Trophoblast cell (in vitro differentiated cells and primary cell): ENCODE measurements around the gene FBXO10.
"Not testable (repeated sequence)": the region's sequence is repeated elsewhere in the genome, so short reads cannot be mapped to it uniquely, and the experiment has no call there.

Experiments used
- DNase-seq, 2 donors: peaks; one replicate each; pipeline ENCODE4 v3.0.0-alpha.2; 2016
- H2AFZ ChIP-seq: 2 replicates; pipeline ENCODE4 v1.6.1; 2013; ENCODE audit warnings: low read length, moderate library complexity, mild to moderate bottlenecking; ENCODE audit not compliant: insufficient read depth, poor library complexity
- H2AK5ac ChIP-seq: 2 replicates; pipeline ENCODE4 v1.6.1; 2013; ENCODE audit warnings: mild to moderate bottlenecking, low read length
- H2BK120ac ChIP-seq: 2 replicates; pipeline ENCODE4 v1.6.1; 2013; ENCODE audit warnings: low read length, mild to moderate bottlenecking, moderate library complexity; ENCODE audit not compliant: insufficient read depth, poor library complexity
- H2BK12ac ChIP-seq: 2 replicates; pipeline ENCODE4 v1.6.1; 2013; ENCODE audit warnings: mild to moderate bottlenecking, low read length, moderate library complexity
- H2BK5ac ChIP-seq: 2 replicates; pipeline ENCODE4 v1.6.1; 2013; ENCODE audit warnings: low read length, low read depth, moderate library complexity, mild to moderate bottlenecking; ENCODE audit not compliant: poor library complexity
- H3K14ac ChIP-seq: 2 replicates; pipeline ENCODE4 v1.6.1; 2013; ENCODE audit warnings: mild to moderate bottlenecking, low read length
- H3K18ac ChIP-seq: 2 replicates; pipeline ENCODE4 v1.6.1; 2013; ENCODE audit warnings: mild to moderate bottlenecking, low read length
- H3K23ac ChIP-seq: 2 replicates; pipeline ENCODE4 v1.6.1; 2013; ENCODE audit warnings: low read length
- H3K27ac ChIP-seq: 2 replicates; pipeline ENCODE4 v1.5.1; 2013; ENCODE audit warnings: low read depth, mild to moderate bottlenecking, inconsistent platforms, low read length, moderate library complexity
- H3K27me3 ChIP-seq: 2 replicates; pipeline ENCODE4 v1.6.1; 2013; ENCODE audit warnings: inconsistent platforms, mild to moderate bottlenecking, low read length, moderate library complexity; ENCODE audit not compliant: insufficient read depth
- H3K36me3 ChIP-seq, 2 experiments: 1 replicate in 1 of 2; 2 replicates in 1 of 2; pipeline ENCODE4 v1.6.1; 2013; ENCODE audit warnings: low read length in 2 of 2, mild to moderate bottlenecking in 2 of 2, moderate library complexity in 1 of 2; ENCODE audit not compliant: insufficient read depth in 2 of 2, control insufficient read depth in 1 of 2
- H3K4ac ChIP-seq: 2 replicates; pipeline ENCODE4 v1.6.1; 2013; ENCODE audit warnings: low read depth, mild to moderate bottlenecking, low read length, moderate library complexity
- H3K4me1 ChIP-seq, 2 experiments: 1 replicate in 1 of 2; 2 replicates in 1 of 2; pipeline ENCODE4 v1.6.1; 2013; ENCODE audit warnings: low read length in 2 of 2, mild to moderate bottlenecking in 2 of 2, moderate library complexity in 1 of 2; ENCODE audit not compliant: insufficient read depth in 2 of 2, control insufficient read depth in 1 of 2
- H3K4me2 ChIP-seq: 2 replicates; pipeline ENCODE4 v1.6.1; 2013; ENCODE audit warnings: inconsistent platforms, mild to moderate bottlenecking, low read length, moderate library complexity
- H3K4me3 ChIP-seq: 2 replicates; pipeline ENCODE4 v1.5.1; 2013; ENCODE audit warnings: mild to moderate bottlenecking, low read depth, low read length, inconsistent platforms
- H3K79me1 ChIP-seq: one replicate; pipeline ENCODE4 v1.6.1; 2013; ENCODE audit warnings: low read length
- H3K79me2 ChIP-seq: 2 replicates; pipeline ENCODE4 v1.6.1; 2013; ENCODE audit warnings: low read length, mild to moderate bottlenecking; ENCODE audit not compliant: control insufficient read depth, insufficient read depth, poor library complexity
- H3K9ac ChIP-seq: 2 replicates; pipeline ENCODE4 v1.6.1; 2013; ENCODE audit warnings: mild to moderate bottlenecking, low read length
- H3K9me3 ChIP-seq: 2 replicates; pipeline ENCODE4 v1.6.1; 2013; ENCODE audit warnings: low read depth, mild to moderate bottlenecking, control low read depth, inconsistent platforms, low read length; ENCODE audit not compliant: insufficient read depth
- H4K12ac ChIP-seq: 2 replicates; pipeline ENCODE4 v1.6.1; 2013; ENCODE audit warnings: low read depth, mild to moderate bottlenecking, low read length, moderate library complexity
- H4K8ac ChIP-seq: 2 replicates; pipeline ENCODE4 v1.6.1; 2013; ENCODE audit warnings: low read depth, mild to moderate bottlenecking, low read length, moderate library complexity
- H4K91ac ChIP-seq: one replicate; pipeline ENCODE4 v1.6.1; 2013; ENCODE audit warnings: low read depth, mild to moderate bottlenecking, low read length, moderate library complexity
- WGBS: extraction: QIAGEN DNeasy Blood & Tissue Kit; methylation state at CpG from one replicate; pipeline ENCODE4 v1.1.7; 2013; ENCODE audit warnings: missing lambda C conversion rate; ENCODE audit not compliant: insufficient read length, insufficient coverage; ENCODE audit errors: extremely low coverage; 5-methylcytosine and 5-hydroxymethylcytosine counted together

Gene FBXO10

DNA sequence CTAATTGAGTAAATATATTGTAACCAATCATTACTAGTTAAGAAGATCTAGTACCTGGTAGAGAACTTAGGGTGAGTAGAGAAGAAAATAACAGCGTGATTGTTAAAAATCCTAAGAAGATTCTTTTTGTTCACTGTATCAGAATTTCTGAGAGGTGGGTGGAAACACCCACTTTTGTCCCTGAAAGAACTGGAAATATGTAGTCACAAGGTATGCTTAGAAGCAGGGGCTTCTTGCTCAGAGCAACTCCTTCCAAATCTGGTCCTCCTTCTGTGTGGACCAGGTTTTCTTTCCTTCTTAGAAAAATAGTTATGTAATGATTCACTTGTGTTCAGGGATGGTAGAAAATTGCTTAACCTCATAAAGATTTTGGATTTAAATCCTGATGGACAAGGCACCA is 28.1 kb upstream of the FBXO10 start:
- Histone ChIP-seq H3K4me1 (peaks cover 0 to 2% of the 10 kb centered on the region in 2 experiments), H2AFZ (no peak overlapping the region), H3K27me3 (no peaks in the 10 kb centered on the region), H3K14ac (no peak overlapping the region), H3K4ac (no peak overlapping the region), H3K36me3 (no peaks in the 10 kb centered on the region), H4K91ac (no peak overlapping the region), H3K23ac (no peak overlapping the region), H2BK5ac (no peak overlapping the region), H3K4me3 (no peak overlapping the region), H2BK120ac (no peak overlapping the region), H3K18ac (no peak overlapping the region), H4K8ac (no peak overlapping the region), H3K9ac (no peak overlapping the region), H3K27ac (no peak overlapping the region), H3K4me2 (no peak overlapping the region), H3K79me2 (no peaks in the 10 kb centered on the region), H4K12ac (no peak overlapping the region), H2BK12ac (no peak overlapping the region), H2AK5ac (no peak overlapping the region), H3K9me3 (peaks cover 2% of the 10 kb centered on the region), H3K79me1 (no peaks in the 10 kb centered on the region)
- peak in 1 of 2 donors; percentile 26 for DNase-seq
- WGBS: no CpG with 5 or more reads among the region's 1 CpG

DNA sequence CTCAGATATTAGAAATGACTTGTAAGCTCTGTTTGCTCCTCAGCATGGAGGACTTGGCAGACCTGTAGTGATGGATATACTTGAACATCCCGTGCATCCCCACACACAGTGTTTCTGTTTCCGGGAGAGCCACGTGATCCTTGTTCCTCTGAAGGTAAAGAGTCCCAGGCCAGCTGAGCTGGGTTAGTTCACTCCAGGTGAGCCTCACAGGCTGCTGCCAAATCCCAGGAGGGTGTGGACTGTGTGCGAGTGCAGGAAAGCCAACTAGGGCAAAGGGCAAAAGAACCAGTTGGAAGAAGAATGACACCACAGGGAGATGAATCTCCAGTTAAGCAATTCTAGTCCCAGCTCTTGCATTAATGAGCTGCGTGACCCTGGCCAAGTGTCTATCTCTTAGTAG is 26.6 kb upstream of the FBXO10 start:
- H3K79me1 ChIP-seq: no peaks in the 10 kb centered on the region
- H2BK5ac ChIP-seq: no peak overlapping the region
- no peak overlapping the region for H4K91ac ChIP-seq
- H2AFZ ChIP-seq: no peak overlapping the region
- H3K36me3 ChIP-seq: no peaks in the 10 kb centered on the region
- H3K9me3 ChIP-seq: peaks cover 2% of the 10 kb centered on the region
- no peak overlapping the region for H3K27ac ChIP-seq
- no peak overlapping the region for H3K4ac ChIP-seq
- H3K27me3 ChIP-seq: no peaks in the 10 kb centered on the region
- H3K4me1 ChIP-seq: peaks cover 0 to 2% of the 10 kb centered on the region in 2 experiments
- no peaks in the 10 kb centered on the region for H3K79me2 ChIP-seq
- no peak overlapping the region for H2BK12ac ChIP-seq
- no peak overlapping the region for H3K14ac ChIP-seq
- WGBS: no CpG with 5 or more reads among the region's 5 CpGs
- no peak overlapping the region for H2BK120ac ChIP-seq
- H3K18ac ChIP-seq: no peak overlapping the region
- H4K12ac ChIP-seq: no peak overlapping the region
- H3K9ac ChIP-seq: no peak overlapping the region
- no peak overlapping the region for H3K23ac ChIP-seq
- H4K8ac ChIP-seq: no peak overlapping the region
- H3K4me2 ChIP-seq: no peak overlapping the region
- H2AK5ac ChIP-seq: no peak overlapping the region
- peak; percentile 91 to 96 for DNase-seq
- no peak overlapping the region for H3K4me3 ChIP-seq

DNA sequence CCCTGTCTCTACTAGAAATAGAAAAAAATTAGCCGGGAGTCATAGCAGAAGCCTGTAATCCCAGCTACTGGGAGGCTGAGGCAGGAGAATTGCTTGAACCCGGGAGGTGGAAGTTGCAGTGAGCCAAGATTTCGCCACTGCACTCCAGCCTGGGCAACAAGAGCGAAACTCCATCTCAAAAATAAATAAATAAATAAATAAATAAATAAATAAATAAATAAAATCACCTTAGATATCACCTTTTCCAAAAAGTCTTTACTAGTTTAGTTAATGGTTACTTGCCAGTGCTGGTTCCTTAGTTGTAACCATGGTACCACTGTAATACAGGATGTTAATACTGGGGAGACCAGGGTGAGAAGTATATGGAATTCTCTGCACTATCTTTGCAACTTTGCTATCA is 25.9 kb upstream of the FBXO10 start:
- not testable (repeated sequence) for DNase-seq

DNA sequence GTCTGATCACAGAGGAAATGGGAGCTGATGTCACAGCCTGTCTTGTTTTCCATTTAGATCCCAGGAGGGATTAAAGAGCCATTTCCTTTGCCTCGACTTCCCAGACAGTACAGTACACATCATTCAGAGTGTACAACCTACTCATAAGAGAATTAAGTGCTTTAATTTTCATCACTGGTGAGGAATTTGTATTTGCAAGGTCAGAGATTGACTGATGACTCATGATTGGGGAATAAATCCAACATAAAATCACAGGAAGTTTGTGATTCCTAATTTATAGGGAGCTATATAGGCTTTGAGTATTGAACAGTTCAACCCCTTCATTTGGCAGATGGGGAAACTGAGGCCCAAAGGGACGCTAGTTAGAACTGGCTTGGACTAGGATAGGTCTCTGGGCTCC is 20.3 kb upstream of the FBXO10 start:
- no peak for DNase-seq
- Histone ChIP-seq H3K4ac (no peak overlapping the region), H2BK5ac (no peak overlapping the region), H3K36me3 (no peaks in the 10 kb centered on the region), H2AK5ac (no peak overlapping the region), H2BK12ac (no peak overlapping the region), H4K91ac (no peak overlapping the region), H3K4me1 (peaks cover under 1 to 2% of the 10 kb centered on the region in 2 experiments), H3K4me2 (no peak overlapping the region), H3K4me3 (no peak overlapping the region), H3K27ac (no peak overlapping the region), H3K9me3 (peaks cover 3% of the 10 kb centered on the region), H3K9ac (no peak overlapping the region), H3K79me1 (peaks cover 6% of the 10 kb centered on the region), H2AFZ (no peak overlapping the region), H4K12ac (no peak overlapping the region), H4K8ac (no peak overlapping the region), H3K27me3 (no peaks in the 10 kb centered on the region), H3K14ac (no peak overlapping the region), H3K18ac (no peak overlapping the region), H2BK120ac (no peak overlapping the region), H3K79me2 (peaks cover 6% of the 10 kb centered on the region), H3K23ac (no peak overlapping the region)
- WGBS: no CpG with 5 or more reads among the region's 2 CpGs

More for the DNA sequence above, 25.9 kb upstream of the FBXO10 start:
- H3K9ac ChIP-seq, H3K4me2 ChIP-seq, H3K79me1 ChIP-seq, H2AK5ac ChIP-seq, H3K4me3 ChIP-seq, H4K12ac ChIP-seq, H3K4ac ChIP-seq, H3K4me1 ChIP-seq, H3K14ac ChIP-seq, H2BK12ac ChIP-seq, H4K91ac ChIP-seq, H3K79me2 ChIP-seq, H3K36me3 ChIP-seq, H3K23ac ChIP-seq, H3K18ac ChIP-seq, H3K27me3 ChIP-seq, H2AFZ ChIP-seq, H2BK120ac ChIP-seq, H3K27ac ChIP-seq, H3K9me3 ChIP-seq, H2BK5ac ChIP-seq, H4K8ac ChIP-seq: not testable (repeated sequence)
- no CpG with 5 or more reads among the region's 4 CpGs for WGBS
